C4-2B (cell line): ENCODE measurements around the gene ZNF385D.

Source experiments
- ZFX ChIP-seq: fragments of 450-650 bp; IDR thresholded peaks from 2 replicates; pipeline ENCODE4 v1.6.1; 2017
- TF ChIP-seq, protein P1 (sequence below): fragments of 450-650 bp; conservative IDR thresholded peaks from 2 replicates; pipeline ENCODE4 v1.5.1; 2017; ENCODE audit warnings: mild to moderate bottlenecking

DNA sequence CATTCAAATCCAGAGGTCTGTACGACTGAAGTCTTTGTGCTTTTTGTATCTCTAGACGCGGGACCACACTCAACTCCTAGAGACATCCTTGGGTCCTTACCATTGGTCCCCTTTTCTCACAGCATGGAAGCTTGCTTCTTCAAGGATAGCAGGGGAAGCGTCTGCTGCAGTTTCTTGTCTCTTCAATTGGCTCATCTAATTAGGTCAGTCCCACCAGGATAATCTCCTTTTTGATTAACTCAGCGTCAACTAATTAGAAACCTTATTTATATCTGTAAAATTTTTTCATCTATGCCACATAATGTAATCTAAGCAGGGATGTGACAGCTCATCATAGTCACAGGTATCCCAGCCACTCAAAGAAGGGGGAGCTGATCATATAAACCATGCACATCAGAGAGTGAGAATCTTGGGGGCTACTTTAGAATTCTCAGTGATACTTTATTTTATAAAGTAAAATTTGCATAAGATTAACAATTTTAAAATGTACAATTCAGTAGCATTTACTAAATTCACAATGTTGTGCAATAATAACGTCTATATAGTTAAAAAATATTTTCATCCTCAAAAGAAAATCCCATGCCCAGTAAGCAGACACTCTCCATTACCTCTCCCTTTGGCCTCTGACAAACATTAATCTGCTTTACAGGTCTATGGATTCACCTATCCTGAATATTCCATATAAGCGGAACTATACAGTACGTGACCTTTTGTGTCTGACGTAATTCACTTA, 47.5 kb upstream of the ZNF385D start:
- TF ChIP-seq, protein P1, sequence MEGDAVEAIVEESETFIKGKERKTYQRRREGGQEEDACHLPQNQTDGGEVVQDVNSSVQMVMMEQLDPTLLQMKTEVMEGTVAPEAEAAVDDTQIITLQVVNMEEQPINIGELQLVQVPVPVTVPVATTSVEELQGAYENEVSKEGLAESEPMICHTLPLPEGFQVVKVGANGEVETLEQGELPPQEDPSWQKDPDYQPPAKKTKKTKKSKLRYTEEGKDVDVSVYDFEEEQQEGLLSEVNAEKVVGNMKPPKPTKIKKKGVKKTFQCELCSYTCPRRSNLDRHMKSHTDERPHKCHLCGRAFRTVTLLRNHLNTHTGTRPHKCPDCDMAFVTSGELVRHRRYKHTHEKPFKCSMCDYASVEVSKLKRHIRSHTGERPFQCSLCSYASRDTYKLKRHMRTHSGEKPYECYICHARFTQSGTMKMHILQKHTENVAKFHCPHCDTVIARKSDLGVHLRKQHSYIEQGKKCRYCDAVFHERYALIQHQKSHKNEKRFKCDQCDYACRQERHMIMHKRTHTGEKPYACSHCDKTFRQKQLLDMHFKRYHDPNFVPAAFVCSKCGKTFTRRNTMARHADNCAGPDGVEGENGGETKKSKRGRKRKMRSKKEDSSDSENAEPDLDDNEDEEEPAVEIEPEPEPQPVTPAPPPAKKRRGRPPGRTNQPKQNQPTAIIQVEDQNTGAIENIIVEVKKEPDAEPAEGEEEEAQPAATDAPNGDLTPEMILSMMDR: no peak
- no peak for TF ChIP-seq ZFX
